GM13977 (cell line): Measurements from ENCODE around the gene GID8.

Experiments
- DNase-seq: peaks from one replicate; pipeline ENCODE4 v3.0.0; 2012; ENCODE audit warnings: low spot score
- in situ Hi-C: fragments of 300-500 bp; cut with MboI; formaldehyde crosslinking; loops from one replicate; pipeline ENCODE4 v1.12.0; 2022; ENCODE audit warnings: low sequenced_read_pairs, low pct_unique_long_range_greater_than_20kb, mixed read lengths, inconsistent platforms; ENCODE audit not compliant: unreplicated experiment
- TF ChIP-seq, protein P1 (sequence below): IDR thresholded peaks from 2 replicates; pipeline ENCODE4 v1.5.1; 2012; ENCODE audit warnings: mild to moderate bottlenecking, control low read depth; ENCODE audit not compliant: insufficient read depth; ENCODE audit errors: extremely low read depth, missing control alignments

Gene GID8

DNA sequence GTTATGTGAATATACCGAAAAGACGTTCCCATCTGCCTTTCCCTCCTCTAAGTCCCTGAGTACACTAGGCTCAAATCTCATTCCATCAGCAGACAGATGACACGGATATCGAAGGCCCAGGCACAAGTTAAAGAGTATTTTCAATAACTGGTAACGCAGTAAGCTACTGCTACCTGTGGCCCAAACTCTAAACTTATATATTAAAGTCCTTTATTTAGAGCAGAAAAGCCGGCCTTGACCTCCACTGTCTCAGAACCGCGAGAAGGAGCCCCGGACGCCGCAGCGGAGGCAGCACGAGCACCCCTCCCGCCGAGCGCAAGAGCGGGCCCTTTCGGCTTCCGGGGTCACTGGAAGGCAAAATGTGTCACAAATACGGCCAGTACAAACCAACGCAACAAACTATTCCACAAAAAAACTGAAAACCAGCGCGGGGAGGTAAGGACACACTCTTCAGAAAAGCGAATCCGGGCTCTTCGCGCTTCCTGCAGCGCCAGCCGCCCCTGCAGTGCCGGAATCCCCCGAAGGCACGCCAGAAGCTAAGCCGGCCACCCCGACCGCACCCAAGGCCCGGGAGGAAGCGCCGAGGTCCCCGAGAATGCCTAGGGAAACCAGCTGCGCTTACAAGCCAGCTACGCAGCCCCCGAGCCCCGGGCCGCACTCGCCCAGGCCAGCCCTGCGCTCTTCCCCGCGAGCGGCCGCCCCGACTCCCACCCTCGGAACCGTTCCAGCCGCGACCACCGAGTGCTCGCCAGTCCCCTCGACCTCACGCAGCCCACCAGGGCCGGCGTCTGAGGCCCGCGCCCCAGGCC is 12.3 kb upstream of the GID8 start:
- in situ Hi-C loops = no loop called here
- DNase-seq = peak; percentile 58
- TF ChIP-seq, protein P1, sequence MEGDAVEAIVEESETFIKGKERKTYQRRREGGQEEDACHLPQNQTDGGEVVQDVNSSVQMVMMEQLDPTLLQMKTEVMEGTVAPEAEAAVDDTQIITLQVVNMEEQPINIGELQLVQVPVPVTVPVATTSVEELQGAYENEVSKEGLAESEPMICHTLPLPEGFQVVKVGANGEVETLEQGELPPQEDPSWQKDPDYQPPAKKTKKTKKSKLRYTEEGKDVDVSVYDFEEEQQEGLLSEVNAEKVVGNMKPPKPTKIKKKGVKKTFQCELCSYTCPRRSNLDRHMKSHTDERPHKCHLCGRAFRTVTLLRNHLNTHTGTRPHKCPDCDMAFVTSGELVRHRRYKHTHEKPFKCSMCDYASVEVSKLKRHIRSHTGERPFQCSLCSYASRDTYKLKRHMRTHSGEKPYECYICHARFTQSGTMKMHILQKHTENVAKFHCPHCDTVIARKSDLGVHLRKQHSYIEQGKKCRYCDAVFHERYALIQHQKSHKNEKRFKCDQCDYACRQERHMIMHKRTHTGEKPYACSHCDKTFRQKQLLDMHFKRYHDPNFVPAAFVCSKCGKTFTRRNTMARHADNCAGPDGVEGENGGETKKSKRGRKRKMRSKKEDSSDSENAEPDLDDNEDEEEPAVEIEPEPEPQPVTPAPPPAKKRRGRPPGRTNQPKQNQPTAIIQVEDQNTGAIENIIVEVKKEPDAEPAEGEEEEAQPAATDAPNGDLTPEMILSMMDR = no peak

DNA sequence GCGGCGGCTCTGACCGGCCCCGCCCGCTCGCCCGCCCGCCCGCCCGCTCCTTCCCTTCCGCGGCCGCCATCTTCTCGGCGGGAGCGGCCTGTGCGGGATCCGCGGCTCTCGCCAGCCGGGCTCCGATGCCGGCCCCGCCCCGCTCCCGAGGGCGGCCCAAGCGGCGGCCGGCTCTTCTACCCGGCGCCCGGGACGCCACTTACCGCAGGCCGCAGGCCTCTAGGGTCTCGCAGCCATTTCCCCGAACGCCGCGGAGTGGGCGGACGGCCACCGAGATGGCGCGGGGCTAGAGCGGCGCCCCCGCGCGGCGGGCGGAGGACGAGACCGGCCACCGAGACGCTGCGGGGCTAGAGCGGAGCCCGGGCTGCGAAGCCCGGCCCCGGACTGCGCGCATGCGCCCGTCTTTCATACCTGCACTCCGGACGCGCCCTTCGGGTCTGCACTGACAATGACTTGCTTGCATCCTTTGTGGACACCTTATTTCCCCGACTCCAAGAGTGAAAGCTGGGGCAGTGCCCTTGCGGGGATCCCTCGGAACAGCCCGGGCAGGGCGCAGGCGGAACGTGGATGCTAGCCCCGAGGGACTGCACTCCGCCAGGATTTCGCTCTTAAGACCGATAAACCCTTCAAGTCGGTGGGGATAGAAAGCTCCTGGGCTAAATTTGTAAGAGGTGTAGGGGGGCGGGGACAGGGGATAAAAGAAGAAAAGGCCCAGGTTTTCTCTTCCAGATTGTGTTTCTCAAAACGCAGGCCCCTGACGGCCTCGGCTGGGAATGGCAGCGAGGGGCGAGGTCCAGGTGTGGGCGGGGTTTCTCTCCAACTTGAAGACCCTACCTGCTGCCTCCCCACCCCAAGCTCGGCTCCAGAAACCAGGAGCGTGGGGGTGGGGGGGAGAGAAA is 11.5 kb upstream of the GID8 start, which contains the start of gene DIDO1:
Gene DIDO1 (minus strand): TSS at position 277 of the 899 bp plus-strand sequence.
- in situ Hi-C loops = no loop called here
- TF ChIP-seq, protein P1 = peak; percentile 47
- DNase-seq = peak; percentile 98

- in situ Hi-C loops = no loop called here
- no peak for DNase-seq
- TF ChIP-seq, protein P1 = no peak
Measured at GRCh38 chr20:62927128-62927705, 10.7 kb upstream of the GID8 start.

DNA sequence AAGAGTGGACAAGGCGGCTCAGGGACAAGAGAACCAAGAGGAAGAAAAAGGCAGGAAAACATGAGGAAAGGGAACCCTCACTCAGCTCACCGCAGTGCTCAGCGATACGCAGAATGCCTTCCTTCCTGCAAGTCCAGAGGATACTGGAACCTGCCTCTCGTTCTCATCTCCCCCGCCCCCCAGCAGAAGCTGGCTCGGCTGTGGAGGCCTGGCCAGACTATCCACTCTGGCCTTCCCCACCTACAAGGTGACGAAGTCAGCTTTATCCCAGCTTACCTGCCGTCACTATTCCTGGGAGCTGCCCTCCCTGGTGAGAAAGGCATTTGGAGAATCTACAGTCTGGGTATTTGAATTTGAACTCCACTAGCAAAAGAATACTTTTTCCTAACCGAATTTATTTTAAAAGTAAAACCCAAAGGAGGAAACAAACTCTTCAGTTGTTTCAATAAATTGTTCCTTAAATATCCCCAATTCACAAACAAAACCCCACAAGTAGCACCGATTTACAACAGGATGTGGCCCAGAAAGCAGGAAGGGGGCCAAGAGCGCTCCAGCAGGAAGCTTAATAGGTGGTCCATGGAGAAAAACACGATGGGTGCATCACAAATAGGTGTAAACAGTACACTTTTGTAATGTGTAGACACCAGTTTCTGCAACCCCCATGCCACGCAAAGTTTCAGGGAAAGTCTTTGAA is 9.6 kb upstream of the GID8 start:
- DNase-seq = no peak
- TF ChIP-seq, protein P1 = no peak
- in situ Hi-C loops = no loop called here

DNA sequence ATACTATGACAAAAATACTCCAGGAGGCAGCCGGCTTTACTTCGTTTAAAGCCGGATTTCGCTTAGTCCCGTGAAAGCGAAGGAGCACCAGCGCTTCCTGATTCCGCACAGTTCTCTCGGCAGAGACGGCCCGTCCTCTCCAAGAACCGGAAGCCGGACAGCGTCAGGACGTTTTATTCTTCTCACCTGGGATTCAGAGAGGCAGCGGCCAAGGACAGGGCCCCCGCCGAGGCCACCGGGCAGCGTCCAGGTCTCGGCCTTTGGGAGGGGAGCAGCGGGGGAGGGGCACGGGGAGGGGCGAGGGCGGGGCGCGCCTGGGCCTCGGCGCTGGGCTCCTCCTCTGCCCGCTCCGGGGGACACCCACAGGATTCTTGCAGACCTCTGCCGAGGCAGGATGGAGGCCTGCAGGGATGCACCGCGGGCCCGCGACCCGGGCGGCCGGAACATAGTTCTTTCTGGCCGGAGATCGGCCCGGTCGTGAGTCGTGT is 8.9 kb upstream of the GID8 start:
- TF ChIP-seq, protein P1 = no peak
- in situ Hi-C loops = no loop called here
- DNase-seq = peak; percentile 79

DNA sequence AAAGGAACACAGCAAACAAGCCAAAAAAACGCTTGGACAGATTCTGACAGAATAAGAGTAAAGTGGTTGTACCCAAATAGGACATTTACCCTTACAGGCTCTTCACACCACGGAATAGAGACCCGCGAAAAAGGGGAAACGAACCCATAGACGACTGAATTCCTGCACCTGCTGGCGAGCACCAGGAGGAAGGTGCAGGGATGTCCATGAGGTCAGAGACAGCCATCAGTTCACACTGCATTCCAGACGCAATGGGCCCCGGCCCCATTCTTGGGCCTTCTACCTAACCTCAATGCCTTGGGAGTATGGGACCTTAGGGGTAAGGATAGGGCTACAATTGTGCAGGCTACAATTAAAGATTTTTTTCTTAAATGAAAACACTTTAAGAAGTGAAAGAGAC is 6.5 kb upstream of the GID8 start:
- in situ Hi-C loops = no loop called here
- no peak for DNase-seq
- TF ChIP-seq, protein P1 = no peak
